ENCODE measurements around the gene CBFA2T3. TPM values are rescaled to one million over a fixed set of nuclear protein-coding genes. Genes with fewer than 3 reads are reported as not detected.
"Not testable (repeated sequence)": the region's sequence is repeated elsewhere in the genome, so short reads cannot be mapped to it uniquely, and the experiment has no call there.

CBFA2T3 gene
- total RNA-seq, 6 experiments from 2014 or later, result not detected

DNA sequence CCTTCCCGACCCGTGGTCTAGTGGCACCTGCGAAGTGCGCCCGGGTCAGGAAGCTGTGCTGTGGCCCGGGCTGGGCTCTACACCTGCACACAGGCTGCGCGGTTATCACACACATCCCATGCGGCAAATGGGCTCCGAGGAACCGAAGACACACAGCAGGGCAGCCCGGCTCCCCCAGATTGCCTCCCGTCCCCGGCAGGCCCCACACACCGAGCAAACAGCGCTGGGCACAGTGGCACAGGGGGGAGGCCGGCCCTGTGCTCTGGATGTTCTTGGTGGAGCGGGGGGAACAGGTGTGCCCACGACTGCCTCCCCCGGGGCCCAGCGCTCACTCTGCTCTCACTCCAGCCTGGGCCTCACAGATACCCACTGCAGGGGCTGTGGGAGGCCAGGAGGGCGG, 81.7 kb downstream of the CBFA2T3 start:
- Mint-ChIP-seq H3K36me3 (ENCODE audit: low read depth) (no peaks in the 10 kb centered on the region), H3K27me3 (ENCODE audit: insufficient read depth) (peaks cover 13% of the 10 kb centered on the region)

DNA sequence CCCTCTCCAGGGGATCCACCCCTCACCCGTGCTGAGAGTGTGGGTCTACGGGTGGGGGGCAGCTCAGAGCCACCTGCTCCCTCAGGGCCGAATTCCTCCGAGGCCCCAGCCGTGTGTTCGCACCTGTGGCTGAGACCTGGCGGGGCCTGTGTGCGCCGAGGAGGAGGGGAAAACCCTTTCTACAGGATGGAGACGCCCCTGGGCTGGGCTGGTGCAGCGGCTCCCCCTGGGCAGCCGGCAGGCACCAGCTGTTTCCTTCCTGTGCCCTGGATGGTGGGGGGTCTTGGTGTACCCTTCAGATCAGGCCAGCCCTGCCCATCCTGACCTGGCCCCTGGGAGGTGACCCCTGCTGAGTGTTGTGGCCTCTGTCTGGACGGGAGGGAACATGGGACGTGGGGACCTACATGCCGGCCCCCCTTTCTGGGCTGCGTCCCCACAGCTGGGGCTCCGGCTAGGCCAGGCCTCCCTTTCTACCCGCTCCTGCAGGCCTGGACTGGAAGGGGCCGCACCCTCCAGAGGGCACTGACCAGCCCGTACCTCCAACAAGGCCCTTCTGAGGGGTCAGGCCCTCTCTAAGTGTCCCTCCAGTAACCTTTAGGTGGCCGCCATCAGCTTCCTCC, 82.2 kb downstream of the CBFA2T3 start:
- no peak overlapping the region for H3K27ac Mint-ChIP-seq
- H3K36me3 Mint-ChIP-seq (ENCODE audit: low read depth), result no peaks in the 10 kb centered on the region
- TF ChIP-seq, protein P1, sequence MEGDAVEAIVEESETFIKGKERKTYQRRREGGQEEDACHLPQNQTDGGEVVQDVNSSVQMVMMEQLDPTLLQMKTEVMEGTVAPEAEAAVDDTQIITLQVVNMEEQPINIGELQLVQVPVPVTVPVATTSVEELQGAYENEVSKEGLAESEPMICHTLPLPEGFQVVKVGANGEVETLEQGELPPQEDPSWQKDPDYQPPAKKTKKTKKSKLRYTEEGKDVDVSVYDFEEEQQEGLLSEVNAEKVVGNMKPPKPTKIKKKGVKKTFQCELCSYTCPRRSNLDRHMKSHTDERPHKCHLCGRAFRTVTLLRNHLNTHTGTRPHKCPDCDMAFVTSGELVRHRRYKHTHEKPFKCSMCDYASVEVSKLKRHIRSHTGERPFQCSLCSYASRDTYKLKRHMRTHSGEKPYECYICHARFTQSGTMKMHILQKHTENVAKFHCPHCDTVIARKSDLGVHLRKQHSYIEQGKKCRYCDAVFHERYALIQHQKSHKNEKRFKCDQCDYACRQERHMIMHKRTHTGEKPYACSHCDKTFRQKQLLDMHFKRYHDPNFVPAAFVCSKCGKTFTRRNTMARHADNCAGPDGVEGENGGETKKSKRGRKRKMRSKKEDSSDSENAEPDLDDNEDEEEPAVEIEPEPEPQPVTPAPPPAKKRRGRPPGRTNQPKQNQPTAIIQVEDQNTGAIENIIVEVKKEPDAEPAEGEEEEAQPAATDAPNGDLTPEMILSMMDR (IDR thresholded peaks at IDR 0.05), result no peak
- peaks cover 13% of the 10 kb centered on the region for H3K27me3 Mint-ChIP-seq (ENCODE audit: insufficient read depth)
- H3K4me3 Mint-ChIP-seq, result no peak overlapping the region
- H3K9me3 Mint-ChIP-seq, result peaks cover 10% of the 10 kb centered on the region
- no peak for DNase-seq
- H3K4me1 Mint-ChIP-seq (ENCODE audit: low read depth), result no peaks in the 10 kb centered on the region

More for the DNA sequence above, 81.7 kb downstream of the CBFA2T3 start:
- peaks cover 6% of the 10 kb centered on the region for H3K9me3 Mint-ChIP-seq
- TF ChIP-seq, protein P1 (IDR thresholded peaks at IDR 0.05), result no peak
- no peak overlapping the region for H3K4me3 Mint-ChIP-seq
- H3K4me1 Mint-ChIP-seq (ENCODE audit: low read depth), result no peaks in the 10 kb centered on the region
- DNase-seq, result no peak
- no peak overlapping the region for H3K27ac Mint-ChIP-seq

DNA sequence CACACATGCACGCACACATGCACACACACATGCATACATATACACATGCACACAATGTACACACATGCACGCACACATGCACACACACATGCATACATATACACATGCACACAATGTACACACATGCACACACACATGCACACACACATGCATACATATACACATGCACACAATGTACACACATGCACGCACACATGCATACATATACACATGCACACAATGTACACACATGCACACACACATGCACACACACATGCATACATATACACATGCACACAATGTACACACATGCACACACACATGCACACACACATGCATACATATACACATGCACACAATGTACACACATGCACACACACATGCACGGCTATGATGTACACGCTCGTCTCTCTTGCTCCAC, 82.7 kb downstream of the CBFA2T3 start:
- H3K9me3 Mint-ChIP-seq, result peaks cover 14% of the 10 kb centered on the region
- not testable (repeated sequence) for H3K27ac Mint-ChIP-seq; H3K4me1 Mint-ChIP-seq (ENCODE audit: low read depth)

DNA sequence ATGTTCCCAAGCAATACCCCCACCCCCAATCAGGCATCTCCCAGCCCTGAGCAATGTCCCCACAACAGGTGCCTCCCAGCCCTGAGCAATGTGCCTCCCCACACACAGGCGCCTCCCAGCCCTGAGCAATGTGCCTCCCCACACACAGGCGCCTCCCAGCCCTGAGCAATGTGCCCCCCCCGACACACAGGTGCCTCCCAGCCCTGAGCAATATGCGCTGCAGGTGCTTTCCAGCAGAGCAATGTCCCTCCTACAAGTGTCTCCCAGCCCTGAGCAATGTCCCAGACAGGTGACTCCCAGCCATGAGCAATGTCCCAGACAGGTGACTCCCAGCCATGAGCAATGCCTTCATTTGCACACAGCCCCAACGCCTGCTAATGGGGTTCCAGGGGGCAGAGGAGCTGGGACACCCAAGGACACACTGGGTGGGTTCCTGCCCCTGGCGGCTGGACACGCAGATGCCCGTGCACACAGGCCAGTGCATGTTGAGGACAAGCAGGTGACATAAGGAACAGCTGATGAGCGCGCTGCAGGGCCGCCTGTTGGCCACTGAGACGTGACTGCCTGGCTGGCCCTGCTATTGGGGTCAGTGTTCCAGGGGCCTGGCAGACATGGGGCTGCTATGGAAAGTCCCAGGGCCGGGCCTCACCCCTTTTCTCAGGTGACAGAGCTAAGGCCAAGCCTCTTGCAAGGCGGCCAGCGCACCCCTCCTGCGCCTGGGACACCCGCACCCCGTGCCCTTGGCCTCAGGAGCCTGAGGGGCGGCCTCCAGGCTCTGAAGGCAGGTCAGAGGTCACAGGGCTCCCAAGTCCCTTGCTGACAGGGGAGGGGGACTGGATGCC, 83.7 kb downstream of the CBFA2T3 start:
- Mint-ChIP-seq H3K9me3 (peaks cover 14% of the 10 kb centered on the region), H3K27me3 (ENCODE audit: insufficient read depth) (peaks cover 10% of the 10 kb centered on the region), H3K36me3 (ENCODE audit: low read depth) (no peaks in the 10 kb centered on the region)

More for the DNA sequence above, 82.7 kb downstream of the CBFA2T3 start:
- peaks cover 13% of the 10 kb centered on the region for H3K27me3 Mint-ChIP-seq (ENCODE audit: insufficient read depth)
- not testable (repeated sequence) for H3K4me3 Mint-ChIP-seq; DNase-seq; H3K36me3 Mint-ChIP-seq (ENCODE audit: low read depth)

DNA sequence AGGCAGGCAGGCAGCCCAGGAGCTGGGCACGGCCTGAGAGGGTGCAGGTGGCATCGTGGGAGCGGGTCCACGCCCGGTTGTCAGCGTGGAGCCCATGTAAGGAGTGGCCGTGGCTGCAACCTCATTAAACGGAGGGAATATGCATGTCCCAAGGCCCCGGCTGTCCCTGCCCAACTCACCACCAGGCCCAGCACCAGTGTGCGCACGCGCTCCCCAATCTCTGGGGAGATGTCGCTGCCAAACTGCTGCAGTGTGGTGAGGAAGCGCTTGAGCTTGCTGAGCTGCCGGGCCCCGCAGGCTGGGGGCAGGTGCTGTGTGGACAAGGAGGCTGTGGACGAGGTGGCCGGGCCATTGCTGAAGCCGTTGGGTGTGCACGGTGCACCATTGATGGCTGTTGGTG, 84.9 kb downstream of the CBFA2T3 start:
- Mint-ChIP-seq H3K4me3 (no peak overlapping the region), H3K27me3 (ENCODE audit: insufficient read depth) (peaks cover 9% of the 10 kb centered on the region), H3K9me3 (peaks cover 14% of the 10 kb centered on the region), H3K4me1 (ENCODE audit: low read depth) (no peaks in the 10 kb centered on the region), H3K36me3 (ENCODE audit: low read depth) (no peaks in the 10 kb centered on the region), H3K27ac (no peak overlapping the region)
- TF ChIP-seq, protein P1 (IDR thresholded peaks at IDR 0.05), result no peak
- no peak for DNase-seq

More for the DNA sequence above, 83.7 kb downstream of the CBFA2T3 start:
- H3K4me3 Mint-ChIP-seq, result no peak overlapping the region
- DNase-seq, result no peak
- no peaks in the 10 kb centered on the region for H3K4me1 Mint-ChIP-seq (ENCODE audit: low read depth)
- TF ChIP-seq, protein P1 (IDR thresholded peaks at IDR 0.05), result no peak
- no peak overlapping the region for H3K27ac Mint-ChIP-seq

GRCh38 chr16:88891083-88891482, 85.9 kb downstream of the CBFA2T3 start:
- Mint-ChIP-seq H3K36me3 (ENCODE audit: low read depth) (no peaks in the 10 kb centered on the region), H3K4me1 (ENCODE audit: low read depth) (no peaks in the 10 kb centered on the region), H3K9me3 (peaks cover 14% of the 10 kb centered on the region), H3K4me3 (no peak overlapping the region), H3K27me3 (ENCODE audit: insufficient read depth) (peaks cover 11% of the 10 kb centered on the region), H3K27ac (no peak overlapping the region)
- DNase-seq, result no peak
- TF ChIP-seq, protein P1 (IDR thresholded peaks at IDR 0.05), result no peak

GRCh38 chr16:88889702-88890352, 87.2 kb downstream of the CBFA2T3 start:
- not testable (repeated sequence) for H3K27me3 Mint-ChIP-seq (ENCODE audit: insufficient read depth); H3K36me3 Mint-ChIP-seq (ENCODE audit: low read depth); H3K4me1 Mint-ChIP-seq (ENCODE audit: low read depth); DNase-seq; H3K27ac Mint-ChIP-seq; H3K4me3 Mint-ChIP-seq
- peaks cover 14% of the 10 kb centered on the region for H3K9me3 Mint-ChIP-seq
